Duodenal mucosa (tissue), 2 donors: ENCODE data around the gene MIPOL1.

Experiments used
- H3K27ac ChIP-seq: one replicate; pipeline ENCODE4 v1.7.0; 2013; ENCODE audit warnings: low read depth, low read length
- H3K27me3 ChIP-seq, 2 donors: one replicate each; pipeline ENCODE4 v1.7.0; 2013; ENCODE audit warnings: low read length in 2 of 2, control low read depth in 1 of 2; ENCODE audit not compliant: insufficient read depth in 2 of 2, control insufficient read depth in 1 of 2
- H3K36me3 ChIP-seq, 2 donors: one replicate each; pipeline ENCODE4 v1.7.0; 2013; ENCODE audit warnings: low read length in 2 of 2, control low read depth in 1 of 2; ENCODE audit not compliant: insufficient read depth in 2 of 2, control insufficient read depth in 1 of 2
- H3K4me1 ChIP-seq, 2 donors: one replicate each; pipeline ENCODE4 v1.7.0; 2013; ENCODE audit warnings: low read length in 2 of 2, control low read depth in 1 of 2; ENCODE audit not compliant: insufficient read depth in 2 of 2, control insufficient read depth in 1 of 2
- H3K4me3 ChIP-seq, 2 donors: one replicate each; pipeline ENCODE4 v1.7.0; 2013; ENCODE audit warnings: low read length in 2 of 2, low read depth in 1 of 2
- H3K9ac ChIP-seq, 2 donors: one replicate each; pipeline ENCODE4 v1.7.0; 2013; ENCODE audit warnings: low read length in 2 of 2, low read depth in 1 of 2
- H3K9me3 ChIP-seq, 2 donors: one replicate each; pipeline ENCODE4 v1.7.0; 2013; ENCODE audit warnings: low read length in 2 of 2, control low read depth in 1 of 2; ENCODE audit not compliant: control insufficient read depth in 1 of 2

Gene MIPOL1

GRCh38 chr14:37491076-37491475, 293.3 kb downstream of the MIPOL1 start:
- no peaks in the 10 kb centered on the region for H3K4me1 ChIP-seq
- no peaks in the 10 kb centered on the region for H3K36me3 ChIP-seq
- no peaks in the 10 kb centered on the region for H3K27me3 ChIP-seq
- no peak overlapping the region for H3K9ac ChIP-seq
- no peak overlapping the region for H3K4me3 ChIP-seq
- H3K9me3 ChIP-seq, result peaks cover 0 to 1% of the 10 kb centered on the region in 2 donors
- H3K27ac ChIP-seq, result no peak overlapping the region

DNA sequence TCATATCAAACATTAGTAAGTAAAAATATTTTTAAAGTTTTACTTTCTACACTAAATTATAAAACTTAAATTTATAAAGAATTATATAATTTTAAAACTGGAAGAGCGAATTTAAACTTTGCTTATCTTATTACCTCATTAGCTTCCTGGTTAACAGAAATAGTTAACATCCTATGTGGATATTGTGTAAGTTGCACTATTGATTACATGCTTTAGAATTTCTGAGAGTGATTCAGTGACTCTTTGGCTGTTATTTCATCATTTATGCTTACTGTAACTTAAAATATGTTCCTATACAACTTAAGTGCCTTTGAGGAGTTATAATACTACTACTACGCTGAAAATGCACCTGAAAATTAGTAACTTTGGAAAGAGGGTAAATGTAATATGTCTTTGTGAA, 295.9 kb downstream of the MIPOL1 start:
- Histone ChIP-seq H3K27ac (no peak overlapping the region), H3K4me3 (no peak overlapping the region), H3K27me3 (no peaks in the 10 kb centered on the region), H3K9ac (no peak overlapping the region), H3K9me3 (no peaks in the 10 kb centered on the region), H3K4me1 (no peaks in the 10 kb centered on the region), H3K36me3 (no peaks in the 10 kb centered on the region)

DNA sequence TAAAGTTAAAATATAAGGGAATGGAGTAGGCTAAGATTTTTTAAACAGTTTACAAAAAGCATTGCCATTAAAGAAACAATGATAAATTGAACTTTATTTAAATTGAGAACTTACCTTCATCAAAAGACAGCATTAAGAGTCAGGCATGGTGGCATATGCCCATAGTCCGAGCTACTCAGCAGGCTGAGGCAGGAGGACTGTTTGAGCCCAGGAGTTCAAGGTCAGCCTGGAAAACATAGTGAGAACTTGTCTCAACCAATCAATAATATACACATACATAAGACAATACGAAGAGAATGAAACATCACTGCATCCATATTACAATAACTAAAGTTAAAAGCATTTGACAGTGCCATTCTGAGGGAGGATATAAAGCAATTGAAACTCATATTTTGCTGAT, 299.7 kb downstream of the MIPOL1 start:
- Histone ChIP-seq H3K36me3 (no peaks in the 10 kb centered on the region), H3K4me1 (no peaks in the 10 kb centered on the region), H3K27ac (no peak overlapping the region), H3K4me3 (no peak overlapping the region), H3K27me3 (no peaks in the 10 kb centered on the region), H3K9ac (no peak overlapping the region), H3K9me3 (no peaks in the 10 kb centered on the region)

GRCh38 chr14:37501877-37502276, 304.1 kb downstream of the MIPOL1 start:
- no peaks in the 10 kb centered on the region for H3K4me1 ChIP-seq
- no peak overlapping the region for H3K27ac ChIP-seq
- H3K36me3 ChIP-seq, result no peaks in the 10 kb centered on the region
- H3K9me3 ChIP-seq, result no peaks in the 10 kb centered on the region
- no peak overlapping the region for H3K9ac ChIP-seq
- H3K4me3 ChIP-seq, result no peak overlapping the region
- no peaks in the 10 kb centered on the region for H3K27me3 ChIP-seq

- no peaks in the 10 kb centered on the region for H3K27me3 ChIP-seq
- no peaks in the 10 kb centered on the region for H3K36me3 ChIP-seq
- no peak overlapping the region for H3K27ac ChIP-seq
- no peaks in the 10 kb centered on the region for H3K4me1 ChIP-seq
- H3K9me3 ChIP-seq, result no peaks in the 10 kb centered on the region
- H3K9ac ChIP-seq, result no peak overlapping the region
- H3K4me3 ChIP-seq, result no peak overlapping the region
Observed at GRCh38 chr14:37508503-37508902, 310.8 kb downstream of the MIPOL1 start.

GRCh38 chr14:37512173-37512572, 314.4 kb downstream of the MIPOL1 start:
- no peaks in the 10 kb centered on the region for H3K27me3 ChIP-seq
- no peaks in the 10 kb centered on the region for H3K36me3 ChIP-seq
- H3K4me3 ChIP-seq, result no peak overlapping the region
- no peak overlapping the region for H3K27ac ChIP-seq
- H3K9ac ChIP-seq, result no peak overlapping the region
- H3K4me1 ChIP-seq, result no peaks in the 10 kb centered on the region
- no peaks in the 10 kb centered on the region for H3K9me3 ChIP-seq

DNA sequence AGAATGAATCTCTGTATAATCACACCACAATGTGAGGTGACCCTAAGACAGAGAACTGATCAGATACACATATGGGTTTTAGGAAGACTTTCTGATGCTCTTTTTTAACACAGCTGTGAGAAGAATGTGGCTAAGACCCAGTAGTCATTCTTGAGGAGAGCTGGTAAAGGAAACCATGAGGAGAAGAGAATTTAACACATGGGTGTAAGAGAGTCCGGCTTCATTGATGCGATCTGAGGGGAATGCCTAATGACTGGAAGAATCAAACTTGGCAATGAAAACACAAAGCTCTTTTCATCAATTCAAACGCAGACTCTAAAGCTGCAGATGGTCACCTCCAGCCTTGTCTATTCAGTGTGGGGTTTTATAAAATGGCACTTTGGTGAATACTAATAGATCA, 318.0 kb downstream of the MIPOL1 start:
- Histone ChIP-seq H3K27me3 (no peaks in the 10 kb centered on the region), H3K36me3 (no peaks in the 10 kb centered on the region), H3K9me3 (no peaks in the 10 kb centered on the region), H3K4me3 (no peak overlapping the region), H3K27ac (no peak overlapping the region), H3K9ac (no peak overlapping the region), H3K4me1 (no peaks in the 10 kb centered on the region)

GRCh38 chr14:37526994-37527393, 329.3 kb downstream of the MIPOL1 start:
- Histone ChIP-seq H3K4me3 (no peak overlapping the region), H3K4me1 (no peaks in the 10 kb centered on the region), H3K27ac (no peak overlapping the region), H3K36me3 (no peaks in the 10 kb centered on the region), H3K9ac (no peak overlapping the region), H3K9me3 (no peaks in the 10 kb centered on the region), H3K27me3 (no peaks in the 10 kb centered on the region)

DNA sequence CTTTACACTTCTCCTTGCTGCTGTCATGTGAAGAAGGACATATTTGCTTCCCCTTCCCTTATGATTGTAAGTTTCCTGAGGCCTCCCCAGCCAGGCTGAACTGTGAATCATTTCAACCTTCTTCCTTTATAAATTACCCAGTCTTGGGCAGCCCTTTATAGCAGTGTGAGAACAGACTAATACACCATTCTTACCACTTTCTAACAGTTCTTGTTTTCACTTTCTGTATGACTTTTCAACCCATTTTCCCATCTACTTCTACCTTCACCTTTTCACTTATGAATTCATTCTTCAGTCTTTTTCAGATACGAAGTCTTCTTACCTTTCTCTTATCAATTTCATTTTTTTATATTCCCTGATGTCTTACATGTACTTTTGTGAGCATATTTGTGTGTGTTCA, 342.3 kb downstream of the MIPOL1 start:
- no peaks in the 10 kb centered on the region for H3K4me1 ChIP-seq
- no peaks in the 10 kb centered on the region for H3K36me3 ChIP-seq
- H3K4me3 ChIP-seq, result no peak overlapping the region
- no peak overlapping the region for H3K27ac ChIP-seq
- H3K9me3 ChIP-seq, result no peaks in the 10 kb centered on the region
- H3K27me3 ChIP-seq, result no peaks in the 10 kb centered on the region
- H3K9ac ChIP-seq, result no peak overlapping the region

DNA sequence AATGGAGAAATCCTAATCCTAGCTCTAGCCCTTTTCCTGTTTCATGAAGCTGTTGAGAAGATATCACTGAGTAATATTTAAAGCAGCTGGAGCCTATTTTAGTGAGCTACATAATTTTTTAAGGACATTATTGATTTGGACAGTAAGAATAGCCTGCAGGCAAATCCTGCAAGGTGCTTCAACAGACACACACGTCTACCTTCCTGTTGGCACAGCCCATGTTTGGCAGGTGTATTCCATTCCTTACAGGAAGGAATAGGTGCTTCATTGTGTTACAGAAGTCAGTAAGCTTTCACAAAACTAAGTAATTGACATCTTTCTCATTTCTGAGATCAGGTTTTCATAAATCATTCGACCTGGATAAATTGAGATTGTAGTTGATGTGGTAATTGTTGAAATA, 346.7 kb downstream of the MIPOL1 start:
- no peaks in the 10 kb centered on the region for H3K27me3 ChIP-seq
- H3K9me3 ChIP-seq, result no peaks in the 10 kb centered on the region
- no peak overlapping the region for H3K4me3 ChIP-seq
- H3K27ac ChIP-seq, result no peak overlapping the region
- H3K9ac ChIP-seq, result no peak overlapping the region
- no peaks in the 10 kb centered on the region for H3K4me1 ChIP-seq
- H3K36me3 ChIP-seq, result no peaks in the 10 kb centered on the region

- Histone ChIP-seq H3K27ac (no peak overlapping the region), H3K9ac (no peak overlapping the region), H3K4me1 (no peaks in the 10 kb centered on the region), H3K4me3 (no peak overlapping the region), H3K27me3 (no peaks in the 10 kb centered on the region), H3K36me3 (no peaks in the 10 kb centered on the region), H3K9me3 (no peaks in the 10 kb centered on the region)
Observed at GRCh38 chr14:37545174-37545573, 347.4 kb downstream of the MIPOL1 start.
